GM12878 (cell line): ENCODE measurements around the gene PLA2G2C. TPM values are rescaled to one million over a fixed set of nuclear protein-coding genes. Genes with fewer than 3 reads are reported as not detected.

Experiments
- EED ChIP-seq: sonication (generic); IDR thresholded peaks from 2 replicates; pipeline ENCODE4 v1.6.1; 2016; ENCODE audit warnings: antibody characterized with exemption, low read depth
- EZH2 ChIP-seq: IDR thresholded peaks from 2 replicates; pipeline ENCODE4 v1.6.1; 2012; ENCODE audit warnings: low read depth, mild to moderate bottlenecking, control low read depth, inconsistent platforms, low read length, borderline replicate concordance; ENCODE audit not compliant: control insufficient read depth
- HSF1 ChIP-seq: fragments of 150-350 bp; IDR thresholded peaks from 2 replicates; pipeline ENCODE4 v1.6.1; 2014; ENCODE audit warnings: mild to moderate bottlenecking, low read depth, low read length
- IRF5 ChIP-seq: fragments of 450-650 bp; IDR thresholded peaks from 2 replicates; pipeline ENCODE4 v1.6.1; 2017; ENCODE audit warnings: borderline replicate concordance
- PAX8 ChIP-seq: fragments of 450-650 bp; IDR thresholded peaks from 2 replicates; pipeline ENCODE4 v1.6.1; 2017; ENCODE audit warnings: mild to moderate bottlenecking, moderate library complexity
- PKNOX1 ChIP-seq: fragments of 450-650 bp; IDR thresholded peaks from 2 replicates; pipeline ENCODE4 v1.6.1; 2016; ENCODE audit warnings: mild to moderate bottlenecking
- PML ChIP-seq: IDR thresholded peaks from 2 replicates; pipeline ENCODE4 v1.6.1; 2012; ENCODE audit warnings: low read length, inconsistent platforms
- RELB ChIP-seq: fragments of 450-650 bp; IDR thresholded peaks from 2 replicates; pipeline ENCODE4 v1.6.1; 2017; ENCODE audit warnings: low read depth, mild to moderate bottlenecking, moderate library complexity
- SIX5 ChIP-seq: IDR thresholded peaks from 2 replicates; pipeline ENCODE4 v1.6.1; 2011; ENCODE audit warnings: mild to moderate bottlenecking, low read depth, low read length, moderate library complexity; ENCODE audit not compliant: severe bottlenecking
- SMAD1 ChIP-seq: fragments of 450-650 bp; IDR thresholded peaks from 2 replicates; pipeline ENCODE4 v1.6.1; 2018; ENCODE audit warnings: mild to moderate bottlenecking, low read depth; ENCODE audit not compliant: partially characterized antibody
- USF1 ChIP-seq: IDR thresholded peaks from 2 replicates; pipeline ENCODE4 v1.6.1; 2011; ENCODE audit warnings: borderline replicate concordance, low read depth, mild to moderate bottlenecking, moderate library complexity, mixed read lengths, low read length; ENCODE audit not compliant: insufficient read depth; ENCODE audit errors: extremely low read length
- ZNF24 ChIP-seq: fragments of 450-650 bp; IDR thresholded peaks from 2 replicates; pipeline ENCODE4 v1.6.1; 2017; ENCODE audit warnings: antibody characterized with exemption, mild to moderate bottlenecking
- polyA plus RNA-seq, 11 experiments: library from polyadenylated mRNA; depleted of rRNA in 4 of 11; unstranded in 6 of 11; stranded (reverse) in 5 of 11; fragments of >200 nt; fragmentation: Nextera tagmentation in 4 of 11; fragmentation: Illumina TruSeq in 1 of 11; extraction: Ambion mirVana in 4 of 11; extraction: Trizol in 1 of 11; gene quantifications; 1 replicate in 1 of 11; 2 replicates in 10 of 11; pipeline versions ENCODE4 v1.2.1 to v1.2.3, GENCODE V29; 2011 to 2016; ENCODE audit warnings: inconsistent platforms in 2 of 11, missing spikeins in 2 of 11, low read depth in 1 of 11
- total RNA-seq, 4 experiments: library from RNA; depleted of rRNA in 3 of 4; stranded (reverse); fragments of >200 nt in 3 of 4; fragmentation: Illumina TruSeq in 1 of 4; extraction: Trizol in 1 of 4; gene quantifications; 2 replicates each; pipeline versions ENCODE4 v1.2.1 to v1.2.3, GENCODE V29; 2013 to 2021

Gene PLA2G2C
- total and polyA plus RNA-seq, 10 of the 15 experiments (the other 5 are each of a cell fraction or from before 2014, with no cell fraction given) = 0.05 TPM; not detected in 9

GRCh38 chr1:20187813-20188454, 1.6 kb upstream of the PLA2G2C start (continued):
- TF ChIP-seq ZNF24 = no peak
- no peak for TF ChIP-seq RELB
- TF ChIP-seq PML = no peak
- TF ChIP-seq IRF5 = no peak
- TF ChIP-seq PAX8 = no peak
- TF ChIP-seq HSF1 = no peak
- TF ChIP-seq SMAD1 = no peak
- no peak for TF ChIP-seq SIX5
- no peak for TF ChIP-seq EZH2
- TF ChIP-seq EED = no peak
- TF ChIP-seq USF1 = no peak
- TF ChIP-seq PKNOX1 = no peak
